Parathyroid adenoma (tissue), 2 donors: Measurements from ENCODE around the gene GRIK3.

Source experiments
- H2AFZ ChIP-seq: fragments of 300-600 bp; sonication (generic); one replicate; pipeline ENCODE4 v1.7.0; 2017; ENCODE audit warnings: antibody characterized with exemption, mild to moderate bottlenecking
- H3K27ac ChIP-seq: fragments of 300-600 bp; sonication (generic); one replicate; pipeline ENCODE4 v1.7.0; 2017
- H3K27me3 ChIP-seq: fragments of 300-600 bp; sonication (generic); one replicate; pipeline ENCODE4 v1.7.0; 2017; ENCODE audit warnings: low read length; ENCODE audit not compliant: control insufficient read depth, insufficient read depth
- H3K36me3 ChIP-seq: fragments of 300-600 bp; sonication (generic); one replicate; pipeline ENCODE4 v1.7.0; 2017; ENCODE audit warnings: low read length; ENCODE audit not compliant: control insufficient read depth, insufficient read depth
- H3K4me1 ChIP-seq: fragments of 300-600 bp; sonication (generic); one replicate; pipeline ENCODE4 v1.7.0; 2017; ENCODE audit warnings: control low read depth
- H3K4me2 ChIP-seq: fragments of 300-600 bp; sonication (generic); one replicate; pipeline ENCODE4 v1.7.0; 2017; ENCODE audit warnings: low read length
- H3K4me3 ChIP-seq: fragments of 300-600 bp; sonication (generic); one replicate; pipeline ENCODE4 v1.7.0; 2017; ENCODE audit warnings: low read depth, low read length
- H3K79me2 ChIP-seq: fragments of 300-600 bp; sonication (generic); one replicate; pipeline ENCODE4 v1.7.0; 2017; ENCODE audit warnings: control low read depth
- H3K9ac ChIP-seq: fragments of 300-600 bp; sonication (generic); one replicate; pipeline ENCODE4 v1.7.0; 2017; ENCODE audit warnings: mild to moderate bottlenecking
- H3K9me3 ChIP-seq: fragments of 300-600 bp; sonication (generic); one replicate; pipeline ENCODE4 v1.7.0; 2017; ENCODE audit warnings: low read length; ENCODE audit not compliant: control insufficient read depth
- TF ChIP-seq, protein P1 (sequence below): fragments of 300-600 bp; sonication (generic); IDR thresholded peaks from one replicate; pipeline ENCODE4 v1.7.0; 2017; ENCODE audit warnings: antibody characterized with exemption, mild to moderate bottlenecking
- donor health status: primary hyperparathyroidism.

Gene GRIK3

DNA sequence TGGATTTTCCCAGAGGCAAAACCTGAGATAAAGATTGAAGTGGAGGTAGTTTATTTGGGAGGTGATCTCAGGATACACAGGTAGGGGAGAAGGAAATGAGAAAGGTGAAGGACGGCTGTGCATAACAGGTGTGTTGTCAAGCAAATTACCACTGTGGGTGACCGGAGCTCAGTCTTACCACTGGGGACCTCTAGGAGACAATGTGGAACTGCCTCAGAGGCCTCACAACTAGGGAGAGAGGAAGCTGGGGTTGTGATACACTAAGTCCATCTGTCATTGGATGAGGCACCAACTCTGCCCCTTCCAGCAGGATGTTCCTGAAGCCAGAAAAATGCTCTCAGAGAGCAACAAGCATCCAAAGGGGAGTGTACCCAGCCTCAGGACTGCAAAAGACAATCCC lies 32.6 kb downstream of the GRIK3 start:
- Histone ChIP-seq H3K9ac (no peak overlapping the region), H3K4me3 (no peak overlapping the region), H3K4me2 (no peak overlapping the region), H3K4me1 (no peaks in the 10 kb centered on the region), H3K36me3 (no peaks in the 10 kb centered on the region), H3K27ac (no peak overlapping the region), H3K79me2 (no peaks in the 10 kb centered on the region), H2AFZ (no peak overlapping the region), H3K9me3 (no peaks in the 10 kb centered on the region), H3K27me3 (no peaks in the 10 kb centered on the region)
- TF ChIP-seq, protein P1, sequence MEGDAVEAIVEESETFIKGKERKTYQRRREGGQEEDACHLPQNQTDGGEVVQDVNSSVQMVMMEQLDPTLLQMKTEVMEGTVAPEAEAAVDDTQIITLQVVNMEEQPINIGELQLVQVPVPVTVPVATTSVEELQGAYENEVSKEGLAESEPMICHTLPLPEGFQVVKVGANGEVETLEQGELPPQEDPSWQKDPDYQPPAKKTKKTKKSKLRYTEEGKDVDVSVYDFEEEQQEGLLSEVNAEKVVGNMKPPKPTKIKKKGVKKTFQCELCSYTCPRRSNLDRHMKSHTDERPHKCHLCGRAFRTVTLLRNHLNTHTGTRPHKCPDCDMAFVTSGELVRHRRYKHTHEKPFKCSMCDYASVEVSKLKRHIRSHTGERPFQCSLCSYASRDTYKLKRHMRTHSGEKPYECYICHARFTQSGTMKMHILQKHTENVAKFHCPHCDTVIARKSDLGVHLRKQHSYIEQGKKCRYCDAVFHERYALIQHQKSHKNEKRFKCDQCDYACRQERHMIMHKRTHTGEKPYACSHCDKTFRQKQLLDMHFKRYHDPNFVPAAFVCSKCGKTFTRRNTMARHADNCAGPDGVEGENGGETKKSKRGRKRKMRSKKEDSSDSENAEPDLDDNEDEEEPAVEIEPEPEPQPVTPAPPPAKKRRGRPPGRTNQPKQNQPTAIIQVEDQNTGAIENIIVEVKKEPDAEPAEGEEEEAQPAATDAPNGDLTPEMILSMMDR = no peak

DNA sequence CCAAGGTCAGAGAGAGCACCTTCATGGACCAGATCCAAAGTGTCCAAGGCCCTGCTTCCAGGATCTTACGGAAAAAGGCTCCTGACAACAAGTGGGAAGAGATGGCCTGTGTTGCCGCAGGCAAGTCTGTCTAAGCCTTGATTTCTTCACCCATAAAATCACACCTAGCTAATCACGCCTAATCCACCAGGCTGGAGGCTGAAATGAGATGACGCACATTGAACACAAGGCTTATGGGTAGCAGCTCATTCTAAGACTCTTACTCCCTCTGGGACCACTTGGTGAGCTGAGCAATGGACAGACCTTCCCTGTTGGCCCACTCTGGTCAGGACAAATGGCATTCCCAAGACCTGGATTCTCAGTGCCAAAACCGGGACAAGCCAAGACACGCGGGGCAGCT lies 38.2 kb downstream of the GRIK3 start:
- H3K4me3 ChIP-seq = no peak overlapping the region
- no peaks in the 10 kb centered on the region for H3K4me1 ChIP-seq
- H3K27ac ChIP-seq = no peak overlapping the region
- no peak overlapping the region for H3K4me2 ChIP-seq
- H3K9ac ChIP-seq = no peak overlapping the region
- TF ChIP-seq, protein P1 = no peak
- H3K79me2 ChIP-seq = no peaks in the 10 kb centered on the region
- H2AFZ ChIP-seq = no peak overlapping the region
- no peaks in the 10 kb centered on the region for H3K27me3 ChIP-seq
- no peaks in the 10 kb centered on the region for H3K9me3 ChIP-seq
- H3K36me3 ChIP-seq = no peaks in the 10 kb centered on the region

DNA sequence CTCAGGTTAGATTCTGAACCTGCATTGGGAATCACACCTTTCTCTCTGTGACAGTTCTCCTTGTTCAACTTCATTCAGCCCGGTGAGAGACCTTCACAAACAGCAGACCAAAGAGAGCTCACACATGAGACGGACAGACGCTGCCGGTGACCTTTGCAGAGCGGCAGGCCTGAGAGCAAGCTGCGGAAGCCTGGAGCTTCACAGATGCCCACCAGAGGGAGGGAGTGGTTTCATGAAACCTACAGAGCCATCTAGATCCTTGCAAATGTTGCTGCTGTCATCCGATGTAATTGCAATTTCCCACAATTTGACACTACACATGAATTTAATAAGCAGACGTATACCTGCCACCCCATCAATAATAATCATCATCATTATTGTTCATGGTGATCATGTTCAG lies 39.4 kb downstream of the GRIK3 start:
- no peaks in the 10 kb centered on the region for H3K4me1 ChIP-seq
- TF ChIP-seq, protein P1 = no peak
- no peaks in the 10 kb centered on the region for H3K36me3 ChIP-seq
- no peak overlapping the region for H3K4me2 ChIP-seq
- no peaks in the 10 kb centered on the region for H3K9me3 ChIP-seq
- no peak overlapping the region for H2AFZ ChIP-seq
- no peaks in the 10 kb centered on the region for H3K79me2 ChIP-seq
- no peak overlapping the region for H3K9ac ChIP-seq
- no peaks in the 10 kb centered on the region for H3K27me3 ChIP-seq
- H3K4me3 ChIP-seq = no peak overlapping the region
- H3K27ac ChIP-seq = no peak overlapping the region

DNA sequence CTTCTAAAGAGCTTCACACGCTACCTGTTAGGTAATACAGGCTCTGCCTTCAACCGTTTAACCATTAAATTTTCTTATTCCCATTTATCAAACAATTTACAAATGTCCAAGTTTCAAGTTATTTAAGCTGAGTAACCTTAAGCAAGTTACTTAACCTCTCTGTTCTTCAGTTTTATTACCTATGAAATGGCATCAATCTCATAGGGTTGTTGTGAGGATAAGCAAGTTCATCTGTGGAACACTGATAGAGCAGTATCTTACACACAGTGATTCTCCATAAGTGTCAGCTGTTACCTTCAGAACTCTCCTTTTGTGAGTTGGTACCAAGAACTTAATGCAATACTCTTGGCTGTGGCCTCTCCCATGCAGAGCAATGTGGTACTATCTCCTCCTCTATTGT lies 40.0 kb downstream of the GRIK3 start:
- TF ChIP-seq, protein P1 = no peak
- Histone ChIP-seq H3K27ac (no peak overlapping the region), H3K4me2 (no peak overlapping the region), H3K79me2 (no peaks in the 10 kb centered on the region), H2AFZ (no peak overlapping the region), H3K4me3 (no peak overlapping the region), H3K36me3 (no peaks in the 10 kb centered on the region), H3K27me3 (no peaks in the 10 kb centered on the region), H3K9ac (no peak overlapping the region), H3K9me3 (no peaks in the 10 kb centered on the region), H3K4me1 (no peaks in the 10 kb centered on the region)

DNA sequence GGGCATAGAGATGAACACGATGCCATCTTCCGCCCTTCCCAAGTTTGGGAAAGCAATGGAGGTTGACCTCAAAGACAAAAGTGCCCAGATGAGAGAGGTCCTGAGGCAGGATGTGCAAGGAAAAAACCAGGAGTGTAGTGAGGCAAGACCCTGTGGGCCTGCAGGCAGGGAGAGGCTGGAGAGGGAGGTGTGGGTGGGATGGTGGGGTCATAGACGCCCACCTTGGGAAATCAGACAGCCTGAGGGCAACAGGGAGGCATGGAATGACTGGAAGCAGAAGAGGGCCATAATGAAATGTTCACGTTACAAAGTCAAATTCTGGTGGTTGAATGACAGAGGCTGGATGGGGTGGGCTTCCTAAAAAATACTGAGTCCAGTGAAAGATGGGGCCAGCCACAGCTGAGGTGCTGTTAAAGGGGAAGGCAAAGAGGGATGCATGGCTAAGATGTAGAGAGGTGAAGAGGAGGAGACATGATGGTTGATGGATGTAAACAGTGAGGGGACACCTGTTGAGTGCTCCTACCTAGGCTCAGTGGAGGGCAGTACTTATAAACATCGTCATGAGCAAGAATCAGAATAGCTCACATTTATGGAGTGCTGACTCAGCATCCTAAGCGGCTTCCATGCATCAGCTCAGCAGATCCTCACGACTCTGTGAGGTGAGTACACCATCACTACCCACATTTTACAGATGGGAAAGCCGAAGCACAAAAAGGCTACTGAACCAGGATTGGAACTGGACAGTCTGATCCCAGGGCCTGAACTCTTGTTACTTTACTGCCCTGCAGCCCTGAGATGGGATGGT lies 42.0 kb downstream of the GRIK3 start:
- TF ChIP-seq, protein P1 = no peak
- Histone ChIP-seq H3K4me3 (no peak overlapping the region), H3K36me3 (no peaks in the 10 kb centered on the region), H3K27ac (no peak overlapping the region), H2AFZ (no peak overlapping the region), H3K4me2 (no peak overlapping the region), H3K9me3 (no peaks in the 10 kb centered on the region), H3K9ac (no peak overlapping the region), H3K27me3 (no peaks in the 10 kb centered on the region), H3K79me2 (no peaks in the 10 kb centered on the region), H3K4me1 (no peaks in the 10 kb centered on the region)
